NT2/D1 (cell line): Measurements from ENCODE around the gene MGAT4C.
"Not testable (repeated sequence)": the region's sequence is repeated elsewhere in the genome, so short reads cannot be mapped to it uniquely, and the experiment has no call there.

Source experiments
- DNase-seq: peaks from one replicate; pipeline ENCODE4 v3.0.0-alpha.2; 2011; ENCODE audit warnings: low read depth, low spot score
- H3K27me3 ChIP-seq: 2 replicates; pipeline ENCODE4 v1.6.0; 2011; ENCODE audit warnings: mild to moderate bottlenecking; ENCODE audit not compliant: insufficient read length, insufficient read depth
- H3K36me3 ChIP-seq: 2 replicates; pipeline ENCODE4 v1.6.1; 2011; ENCODE audit warnings: mild to moderate bottlenecking, low read length, mixed read lengths; ENCODE audit not compliant: insufficient read depth, insufficient read length
- H3K4me1 ChIP-seq: 2 replicates; pipeline ENCODE4 v1.5.1; 2011; ENCODE audit not compliant: insufficient read depth, insufficient read length
- H3K4me3 ChIP-seq: 2 replicates; pipeline ENCODE4 v1.5.1; 2011; ENCODE audit warnings: low read depth; ENCODE audit not compliant: insufficient read length
- H3K9ac ChIP-seq: 2 replicates; pipeline ENCODE4 v1.6.0; 2011; ENCODE audit warnings: low read depth; ENCODE audit not compliant: insufficient read length
- H3K9me3 ChIP-seq: 2 replicates; pipeline ENCODE4 v1.5.1; 2011; ENCODE audit warnings: mild to moderate bottlenecking, low read length; ENCODE audit not compliant: insufficient read depth
- SUZ12 ChIP-seq: IDR thresholded peaks from 2 replicates; pipeline ENCODE4 v1.6.1; 2011; ENCODE audit not compliant: insufficient read length, insufficient read depth; ENCODE audit errors: extremely low read depth
- YY1 ChIP-seq: IDR thresholded peaks from 2 replicates; pipeline ENCODE4 v1.6.1; 2011; ENCODE audit not compliant: insufficient read length, insufficient read depth
- ZNF274 ChIP-seq: IDR thresholded peaks from 2 replicates; pipeline ENCODE4 v1.6.1; 2011; ENCODE audit warnings: mild to moderate bottlenecking, low read depth, low read length

Gene MGAT4C

GRCh38 chr12:86148071-86148470 lies 108.1 kb downstream of the MGAT4C start:
- no peaks in the 10 kb centered on the region for H3K9me3 ChIP-seq
- no peak for TF ChIP-seq YY1
- TF ChIP-seq ZNF274: no peak
- no peak for TF ChIP-seq SUZ12
- no peaks in the 10 kb centered on the region for H3K36me3 ChIP-seq
- H3K27me3 ChIP-seq: no peaks in the 10 kb centered on the region
- no peaks in the 10 kb centered on the region for H3K4me1 ChIP-seq
- no peak overlapping the region for H3K9ac ChIP-seq
- no peak for DNase-seq
- H3K4me3 ChIP-seq: no peak overlapping the region

GRCh38 chr12:86145156-86145555 lies 111.0 kb downstream of the MGAT4C start:
- no peaks in the 10 kb centered on the region for H3K27me3 ChIP-seq
- no peak overlapping the region for H3K9ac ChIP-seq
- no peak overlapping the region for H3K4me3 ChIP-seq
- no peaks in the 10 kb centered on the region for H3K4me1 ChIP-seq
- no peak for DNase-seq
- no peaks in the 10 kb centered on the region for H3K36me3 ChIP-seq
- no peaks in the 10 kb centered on the region for H3K9me3 ChIP-seq
- TF ChIP-seq YY1 (no peak), SUZ12 (no peak), ZNF274 (no peak)

DNA sequence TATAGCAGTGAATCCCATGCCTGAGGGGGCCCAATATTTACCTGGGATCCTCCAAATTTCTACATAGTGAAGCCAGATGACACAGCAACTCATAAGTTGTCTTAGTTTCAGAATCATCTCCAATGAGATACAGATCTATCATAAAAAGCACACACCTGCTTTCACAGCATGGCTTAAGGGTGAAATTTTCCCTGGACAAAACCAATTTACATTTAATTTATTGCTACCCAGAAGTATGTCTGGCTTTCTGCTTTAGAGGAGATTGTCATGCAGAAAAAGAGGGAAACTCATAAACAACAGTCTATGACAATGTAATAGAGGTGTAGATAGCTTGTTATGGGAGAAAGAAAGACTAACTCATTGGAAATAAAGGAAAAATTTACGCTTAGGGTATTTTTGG lies 113.0 kb downstream of the MGAT4C start:
- no peak for DNase-seq
- no peak for TF ChIP-seq SUZ12
- no peak for TF ChIP-seq YY1
- no peak for TF ChIP-seq ZNF274
- Histone ChIP-seq H3K9ac (no peak overlapping the region), H3K4me3 (no peak overlapping the region), H3K4me1 (no peaks in the 10 kb centered on the region), H3K27me3 (no peaks in the 10 kb centered on the region), H3K36me3 (no peaks in the 10 kb centered on the region), H3K9me3 (no peaks in the 10 kb centered on the region)

GRCh38 chr12:86139671-86140070 lies 116.5 kb downstream of the MGAT4C start:
- no peak for DNase-seq
- H3K9me3 ChIP-seq: no peaks in the 10 kb centered on the region
- H3K36me3 ChIP-seq: no peaks in the 10 kb centered on the region
- H3K4me3 ChIP-seq: no peak overlapping the region
- no peak overlapping the region for H3K9ac ChIP-seq
- no peaks in the 10 kb centered on the region for H3K27me3 ChIP-seq
- H3K4me1 ChIP-seq: no peaks in the 10 kb centered on the region
- no peak for TF ChIP-seq YY1
- no peak for TF ChIP-seq ZNF274
- TF ChIP-seq SUZ12: no peak

GRCh38 chr12:86138770-86139169 lies 117.4 kb downstream of the MGAT4C start:
- Histone ChIP-seq H3K27me3 (no peaks in the 10 kb centered on the region), H3K36me3 (no peaks in the 10 kb centered on the region), H3K4me3 (no peak overlapping the region), H3K9me3 (no peaks in the 10 kb centered on the region), H3K9ac (no peak overlapping the region), H3K4me1 (no peaks in the 10 kb centered on the region)
- TF ChIP-seq SUZ12: no peak
- no peak for DNase-seq

GRCh38 chr12:86137936-86138335 lies 118.3 kb downstream of the MGAT4C start:
- no peak overlapping the region for H3K9ac ChIP-seq
- TF ChIP-seq ZNF274 (no peak), SUZ12 (no peak), YY1 (no peak)
- no peaks in the 10 kb centered on the region for H3K4me1 ChIP-seq
- H3K36me3 ChIP-seq: no peaks in the 10 kb centered on the region
- H3K27me3 ChIP-seq: no peaks in the 10 kb centered on the region
- H3K9me3 ChIP-seq: no peaks in the 10 kb centered on the region
- no peak for DNase-seq
- H3K4me3 ChIP-seq: no peak overlapping the region

GRCh38 chr12:86134561-86134960 lies 121.6 kb downstream of the MGAT4C start:
- H3K4me1 ChIP-seq: no peaks in the 10 kb centered on the region
- no peaks in the 10 kb centered on the region for H3K9me3 ChIP-seq
- H3K4me3 ChIP-seq: no peak overlapping the region
- H3K36me3 ChIP-seq: no peaks in the 10 kb centered on the region
- TF ChIP-seq YY1 (no peak), ZNF274 (no peak), SUZ12 (no peak)
- DNase-seq: no peak
- H3K9ac ChIP-seq: no peak overlapping the region
- no peaks in the 10 kb centered on the region for H3K27me3 ChIP-seq

- H3K4me1 ChIP-seq, H3K27me3 ChIP-seq, H3K9me3 ChIP-seq, DNase-seq, H3K9ac ChIP-seq, H3K36me3 ChIP-seq, H3K4me3 ChIP-seq: not testable (repeated sequence)
Measured at GRCh38 chr12:86126900-86127299, 129.3 kb downstream of the MGAT4C start.
